DND-41 (cell line): Measurements from ENCODE around the gene AATK.

Experiments
- CTCF ChIP-seq: IDR thresholded peaks from 2 replicates; pipeline ENCODE4 v1.5.1; 2012; ENCODE audit warnings: borderline replicate concordance, low read length, moderate library complexity, mild to moderate bottlenecking; ENCODE audit not compliant: poor library complexity, severe bottlenecking; ENCODE audit errors: extremely low read depth
- EZH2 ChIP-seq: IDR thresholded peaks from 3 replicates; pipeline ENCODE4 v1.6.1; 2012; ENCODE audit warnings: borderline replicate concordance, low read depth, mild to moderate bottlenecking, moderate library complexity, low read length, inconsistent platforms; ENCODE audit not compliant: severe bottlenecking

- TF ChIP-seq CTCF (no peak), EZH2 (no peak)
These were observed 74.1 kb downstream of the AATK start for GRCh38 chr17:81091774-81092517.
